Stomach smooth muscle (tissue), 2 donors: ENCODE data around the gene CADM2.
"Not testable (repeated sequence)": the region's sequence is repeated elsewhere in the genome, so short reads cannot be mapped to it uniquely, and the experiment has no call there.

Experiments used
- H3K27ac ChIP-seq: one replicate; pipeline ENCODE4 v1.7.0; 2013; ENCODE audit warnings: mild to moderate bottlenecking, low read length, inconsistent platforms
- H3K27me3 ChIP-seq, 2 donors: one replicate each; pipeline ENCODE4 v1.7.0; 2013; ENCODE audit warnings: low read length in 2 of 2; ENCODE audit not compliant: insufficient read depth in 2 of 2, control insufficient read depth in 1 of 2
- H3K36me3 ChIP-seq, 2 donors: one replicate each; pipeline ENCODE4 v1.7.0; 2013; ENCODE audit warnings: low read length in 2 of 2; ENCODE audit not compliant: control insufficient read depth in 2 of 2, insufficient read depth in 2 of 2
- H3K4me1 ChIP-seq: one replicate; pipeline ENCODE4 v1.7.0; 2013; ENCODE audit warnings: low read length; ENCODE audit not compliant: control insufficient read depth, insufficient read depth
- H3K4me3 ChIP-seq, 2 donors: one replicate each; pipeline ENCODE4 v1.7.0; 2013; ENCODE audit warnings: low read length in 2 of 2
- H3K9ac ChIP-seq, 2 donors: one replicate each; pipeline ENCODE4 v1.7.0; 2013; ENCODE audit warnings: low read length in 2 of 2, mild to moderate bottlenecking in 1 of 2
- H3K9me3 ChIP-seq, 2 donors: one replicate each; pipeline ENCODE4 v1.7.0; 2013; ENCODE audit warnings: low read length in 2 of 2; ENCODE audit not compliant: control insufficient read depth in 2 of 2
- donor health status: healthy.
- donor health status: Pancreatic carcinoma.

Gene CADM2

DNA sequence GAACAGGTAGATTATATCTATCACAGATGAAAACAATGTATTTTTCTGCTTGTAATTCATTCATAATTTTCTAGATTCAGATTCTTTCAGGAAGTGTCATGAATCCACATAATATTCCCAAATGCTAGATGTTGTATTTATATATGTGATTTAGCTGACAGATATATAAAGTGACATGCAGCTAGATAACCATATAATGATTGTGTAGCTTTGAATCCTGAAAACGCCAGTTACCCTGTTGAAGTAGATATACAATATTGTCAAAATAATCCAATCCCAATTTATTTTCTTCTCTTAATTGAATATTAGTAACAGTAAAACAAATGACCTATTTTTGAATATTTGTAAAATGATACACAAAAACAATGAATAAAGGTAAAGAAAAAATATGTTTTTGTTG lies 738.4 kb downstream of the CADM2 start:
- Histone ChIP-seq H3K27me3 (no peaks in the 10 kb centered on the region), H3K9ac (no peak overlapping the region), H3K27ac (no peak overlapping the region)

DNA sequence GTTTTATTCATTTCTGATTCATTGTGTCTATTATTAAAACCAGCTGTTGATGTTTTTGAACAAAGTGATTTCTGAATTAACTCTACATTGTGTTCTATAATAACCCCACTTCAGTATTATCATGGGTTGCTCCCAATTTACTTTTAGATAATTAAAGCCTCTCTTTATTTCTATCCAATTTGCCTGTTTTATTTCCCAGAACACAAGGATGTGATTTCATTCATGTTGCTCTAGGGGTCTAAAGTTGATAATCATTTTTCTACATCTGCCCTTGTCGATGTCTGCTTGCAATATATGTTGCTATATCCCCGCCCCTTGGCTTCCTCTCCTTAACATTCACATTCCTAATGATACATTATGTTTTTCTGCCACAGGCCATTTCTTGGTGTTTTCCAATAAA lies 747.3 kb downstream of the CADM2 start:
- no peak overlapping the region for H3K9ac ChIP-seq
- no peaks in the 10 kb centered on the region for H3K27me3 ChIP-seq
- H3K4me3 ChIP-seq: no peak overlapping the region
- no peaks in the 10 kb centered on the region for H3K4me1 ChIP-seq
- H3K36me3 ChIP-seq: no peaks in the 10 kb centered on the region
- no peaks in the 10 kb centered on the region for H3K9me3 ChIP-seq
- H3K27ac ChIP-seq: no peak overlapping the region

More for the DNA sequence above, 738.4 kb downstream of the CADM2 start:
- H3K4me1 ChIP-seq: no peaks in the 10 kb centered on the region
- H3K36me3 ChIP-seq: no peaks in the 10 kb centered on the region
- H3K9me3 ChIP-seq: no peaks in the 10 kb centered on the region
- H3K4me3 ChIP-seq: no peak overlapping the region

DNA sequence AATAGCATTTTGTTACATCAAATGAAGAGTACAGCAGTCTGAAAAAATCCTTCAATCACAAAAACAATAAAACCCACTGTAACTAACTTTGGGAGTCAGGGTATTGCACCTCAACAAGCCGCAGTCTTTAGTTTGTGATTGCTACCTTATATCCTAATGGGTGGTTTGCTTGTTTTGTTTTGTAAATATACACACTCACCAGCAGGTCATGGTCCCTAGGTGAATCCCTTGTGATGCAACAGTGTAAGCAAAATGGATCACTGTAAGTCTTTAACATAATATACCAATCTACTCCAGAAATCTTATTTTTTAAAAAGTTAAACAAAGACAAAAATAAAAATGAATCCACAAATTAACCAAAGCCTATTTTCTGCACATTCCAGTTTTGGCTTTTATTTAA lies 749.5 kb downstream of the CADM2 start:
- not testable (repeated sequence) for H3K27ac ChIP-seq, H3K27me3 ChIP-seq, H3K9ac ChIP-seq, H3K36me3 ChIP-seq, H3K9me3 ChIP-seq, H3K4me1 ChIP-seq, H3K4me3 ChIP-seq

- Histone ChIP-seq H3K4me1 (no peaks in the 10 kb centered on the region), H3K27ac (no peak overlapping the region), H3K36me3 (no peaks in the 10 kb centered on the region), H3K9me3 (no peaks in the 10 kb centered on the region), H3K4me3 (no peak overlapping the region), H3K9ac (no peak overlapping the region), H3K27me3 (no peaks in the 10 kb centered on the region)
Observed at GRCh38 chr3:85709346-85709892, 750.6 kb downstream of the CADM2 start.

DNA sequence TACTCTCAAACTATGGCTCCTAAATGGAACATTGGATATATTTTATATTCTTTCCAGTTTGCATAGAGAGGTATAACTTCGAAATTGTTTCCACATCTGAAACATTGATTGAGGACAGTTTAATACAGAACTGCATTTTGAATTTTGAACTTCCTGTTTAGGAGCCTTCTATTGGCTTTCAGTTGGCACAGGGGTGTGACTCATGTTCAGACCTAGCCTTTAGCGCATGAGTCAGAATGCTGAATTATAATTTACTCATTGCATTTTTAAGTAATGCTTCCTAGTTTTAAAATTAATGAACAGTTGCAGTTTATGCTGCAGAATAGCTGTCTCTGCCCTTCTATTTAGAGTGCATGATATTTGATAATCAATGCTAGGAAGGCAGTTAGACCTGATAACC lies 751.7 kb downstream of the CADM2 start:
- H3K27ac ChIP-seq: no peak overlapping the region
- no peak overlapping the region for H3K4me3 ChIP-seq
- no peak overlapping the region for H3K9ac ChIP-seq
- no peaks in the 10 kb centered on the region for H3K4me1 ChIP-seq
- H3K27me3 ChIP-seq: no peaks in the 10 kb centered on the region
- no peaks in the 10 kb centered on the region for H3K9me3 ChIP-seq
- no peaks in the 10 kb centered on the region for H3K36me3 ChIP-seq

GRCh38 chr3:85721409-85722145 lies 762.8 kb downstream of the CADM2 start:
- no peak overlapping the region for H3K9ac ChIP-seq
- H3K36me3 ChIP-seq: no peaks in the 10 kb centered on the region
- H3K27me3 ChIP-seq: no peaks in the 10 kb centered on the region
- H3K4me3 ChIP-seq: no peak overlapping the region
- no peaks in the 10 kb centered on the region for H3K9me3 ChIP-seq
- no peak overlapping the region for H3K27ac ChIP-seq
- H3K4me1 ChIP-seq: no peaks in the 10 kb centered on the region

DNA sequence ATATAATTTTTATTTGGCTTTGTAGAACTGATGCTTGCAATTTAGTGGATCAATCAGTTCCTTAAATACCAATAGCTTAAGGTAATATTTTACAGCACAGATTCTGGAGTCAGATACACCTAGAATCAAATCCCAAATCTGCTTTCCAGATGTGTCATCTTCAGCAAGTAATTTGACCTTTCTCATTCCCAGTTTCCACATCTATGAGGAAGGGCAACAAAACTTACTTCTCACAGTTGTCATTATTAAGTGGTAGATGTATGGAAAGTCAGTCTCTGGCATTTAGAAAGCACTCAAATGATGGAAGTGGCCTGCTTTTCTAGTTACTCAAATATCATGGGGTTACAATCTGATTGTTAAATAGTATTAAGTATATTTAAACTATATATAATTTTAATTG lies 767.0 kb downstream of the CADM2 start:
- Histone ChIP-seq H3K4me3 (no peak overlapping the region), H3K9me3 (no peaks in the 10 kb centered on the region), H3K36me3 (no peaks in the 10 kb centered on the region), H3K27me3 (no peaks in the 10 kb centered on the region), H3K9ac (no peak overlapping the region), H3K4me1 (no peaks in the 10 kb centered on the region), H3K27ac (no peak overlapping the region)

GRCh38 chr3:85726241-85726640 lies 767.5 kb downstream of the CADM2 start:
- no peak overlapping the region for H3K27ac ChIP-seq
- H3K4me3 ChIP-seq: no peak overlapping the region
- H3K36me3 ChIP-seq: no peaks in the 10 kb centered on the region
- H3K9ac ChIP-seq: no peak overlapping the region
- no peaks in the 10 kb centered on the region for H3K9me3 ChIP-seq
- H3K4me1 ChIP-seq: no peaks in the 10 kb centered on the region
- H3K27me3 ChIP-seq: no peaks in the 10 kb centered on the region

GRCh38 chr3:85737846-85738245 lies 779.1 kb downstream of the CADM2 start:
- H3K36me3 ChIP-seq: no peaks in the 10 kb centered on the region
- H3K4me3 ChIP-seq: no peak overlapping the region
- H3K27me3 ChIP-seq: no peaks in the 10 kb centered on the region
- H3K4me1 ChIP-seq: peaks cover under 1% of the 10 kb centered on the region
- no peak overlapping the region for H3K9ac ChIP-seq
- H3K27ac ChIP-seq: no peak overlapping the region
- H3K9me3 ChIP-seq: no peaks in the 10 kb centered on the region

GRCh38 chr3:85740561-85740960 lies 781.8 kb downstream of the CADM2 start:
- H3K36me3 ChIP-seq: no peaks in the 10 kb centered on the region
- no peak overlapping the region for H3K4me3 ChIP-seq
- no peaks in the 10 kb centered on the region for H3K9me3 ChIP-seq
- no peaks in the 10 kb centered on the region for H3K27me3 ChIP-seq
- H3K4me1 ChIP-seq: peaks cover 3% of the 10 kb centered on the region
- H3K27ac ChIP-seq: no peak overlapping the region
- no peak overlapping the region for H3K9ac ChIP-seq

GRCh38 chr3:85758442-85758841 lies 799.7 kb downstream of the CADM2 start:
- Histone ChIP-seq H3K4me3 (no peak overlapping the region), H3K4me1 (no peaks in the 10 kb centered on the region), H3K9me3 (no peaks in the 10 kb centered on the region), H3K36me3 (no peaks in the 10 kb centered on the region), H3K27ac (no peak overlapping the region), H3K9ac (no peak overlapping the region), H3K27me3 (no peaks in the 10 kb centered on the region)
